Measurements from ENCODE around the gene PNPO. TPM values are rescaled to one million over a fixed set of nuclear protein-coding genes. Genes with fewer than 3 reads are reported as not detected.

PNPO gene
- total RNA-seq, 1 donor from 2014 or later = 9.1 TPM

DNA sequence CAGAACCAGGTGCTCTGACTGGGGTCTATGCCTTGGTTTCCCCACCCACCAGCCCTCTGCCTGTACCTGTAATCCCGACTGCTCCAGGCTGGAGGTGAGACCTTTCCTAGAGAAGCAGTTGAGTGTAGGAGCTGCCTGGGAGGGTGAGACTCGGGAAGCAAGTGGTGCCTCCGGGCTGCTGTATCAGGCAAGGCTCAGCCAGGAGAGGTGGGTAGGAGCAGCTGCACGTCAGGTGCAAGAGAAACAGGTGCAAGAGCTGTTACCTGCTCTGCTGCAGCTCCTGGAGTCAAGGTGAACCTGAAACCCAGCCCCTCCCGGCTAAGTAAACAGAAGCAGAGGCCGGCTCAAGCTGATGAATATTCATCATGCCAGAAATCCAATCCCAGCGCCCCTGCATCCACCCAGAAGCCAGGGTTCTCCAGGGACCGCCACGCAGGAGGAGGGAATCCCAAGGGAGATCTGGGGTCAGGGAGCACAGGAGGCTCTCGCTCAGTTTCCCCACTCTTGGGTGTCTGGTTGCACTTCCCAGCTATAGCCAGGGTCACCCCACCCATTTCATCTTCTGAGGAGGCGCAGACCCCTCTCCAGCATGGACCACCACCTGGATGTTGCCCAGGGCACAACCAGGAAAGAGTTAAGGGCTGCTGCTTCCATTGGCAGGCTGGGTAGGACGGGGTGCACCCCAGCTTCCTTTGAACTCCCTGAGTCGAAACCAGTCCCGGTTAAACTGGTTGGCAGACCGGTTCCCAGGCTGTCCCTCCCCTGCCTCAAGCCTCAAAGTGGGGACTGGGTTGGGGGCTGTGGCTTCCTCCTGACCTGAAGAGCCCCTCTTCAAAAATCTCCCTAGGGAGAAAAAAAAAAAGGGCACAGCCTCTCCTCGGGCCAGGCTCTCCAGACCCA lies 16.5 kb downstream of the PNPO start, which contains the start of gene PRR15L:
PRR15L (minus strand) TSS at position 293 of the 900 bp plus-strand sequence. CDS start 4,649 bp downstream, outside the sequence.
- Mint-ChIP-seq H3K27me3 (ENCODE audit: insufficient read depth, low read depth) (peaks cover 11% of the 10 kb centered on the region), H3K36me3 (no peaks in the 10 kb centered on the region), H3K27ac (no peak within 1 kb of the TSS), H3K4me3 (no peak within 1 kb of the TSS), H3K4me1 (peaks cover 2% of the 10 kb centered on the region), H3K9me3 (no peaks in the 10 kb centered on the region)
- no peaks in the 10 kb centered on the region for H3K9me3 ChIP-seq (ENCODE audit: low read depth)
- TF ChIP-seq EZH2 (IDR thresholded peaks at IDR 0.05) = no peak
- TF ChIP-seq EZH2phosphoT487 (IDR thresholded peaks at IDR 0.05) = no peak
- H3K27me3 ChIP-seq = peaks cover 6% of the 10 kb centered on the region
- H3K4me2 ChIP-seq = peak within 1 kb of the TSS; percentile 38
- DNase-seq (ENCODE audit: low spot score) = no peak
- no peaks in the 10 kb centered on the region for H4K20me1 ChIP-seq (ENCODE audit: low read depth)
- no peaks in the 10 kb centered on the region for H3F3A ChIP-seq (ENCODE audit: low read depth)
- peaks cover 12% of the 10 kb centered on the region for H3K4me1 ChIP-seq
- H3K9ac ChIP-seq = no peak within 1 kb of the TSS
- no peak within 1 kb of the TSS for H2AFZ ChIP-seq (replicated peaks)
- no peak within 1 kb of the TSS for H3K4me3 ChIP-seq
- H3K79me2 ChIP-seq (ENCODE audit: low read depth) = no peaks in the 10 kb centered on the region
- no peaks in the 10 kb centered on the region for H3K36me3 ChIP-seq
- H3K27ac ChIP-seq = no peak within 1 kb of the TSS

- peaks cover 10% of the 10 kb centered on the region for H3K27me3 Mint-ChIP-seq (ENCODE audit: insufficient read depth, low read depth)
- H3K9me3 ChIP-seq (ENCODE audit: low read depth) = no peaks in the 10 kb centered on the region
- TF ChIP-seq EZH2phosphoT487 (IDR thresholded peaks at IDR 0.05) (no peak), EZH2 (IDR thresholded peaks at IDR 0.05) (no peak)
- TF ChIP-seq, protein P1, sequence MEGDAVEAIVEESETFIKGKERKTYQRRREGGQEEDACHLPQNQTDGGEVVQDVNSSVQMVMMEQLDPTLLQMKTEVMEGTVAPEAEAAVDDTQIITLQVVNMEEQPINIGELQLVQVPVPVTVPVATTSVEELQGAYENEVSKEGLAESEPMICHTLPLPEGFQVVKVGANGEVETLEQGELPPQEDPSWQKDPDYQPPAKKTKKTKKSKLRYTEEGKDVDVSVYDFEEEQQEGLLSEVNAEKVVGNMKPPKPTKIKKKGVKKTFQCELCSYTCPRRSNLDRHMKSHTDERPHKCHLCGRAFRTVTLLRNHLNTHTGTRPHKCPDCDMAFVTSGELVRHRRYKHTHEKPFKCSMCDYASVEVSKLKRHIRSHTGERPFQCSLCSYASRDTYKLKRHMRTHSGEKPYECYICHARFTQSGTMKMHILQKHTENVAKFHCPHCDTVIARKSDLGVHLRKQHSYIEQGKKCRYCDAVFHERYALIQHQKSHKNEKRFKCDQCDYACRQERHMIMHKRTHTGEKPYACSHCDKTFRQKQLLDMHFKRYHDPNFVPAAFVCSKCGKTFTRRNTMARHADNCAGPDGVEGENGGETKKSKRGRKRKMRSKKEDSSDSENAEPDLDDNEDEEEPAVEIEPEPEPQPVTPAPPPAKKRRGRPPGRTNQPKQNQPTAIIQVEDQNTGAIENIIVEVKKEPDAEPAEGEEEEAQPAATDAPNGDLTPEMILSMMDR (IDR thresholded peaks at IDR 0.05) = no peak
- H3K36me3 Mint-ChIP-seq = no peaks in the 10 kb centered on the region
- no peak overlapping the region for H3K9ac ChIP-seq
- no peak overlapping the region for H3K4me3 ChIP-seq
- peaks cover 12% of the 10 kb centered on the region for H3K4me1 ChIP-seq
- no peaks in the 10 kb centered on the region for H3K4me1 Mint-ChIP-seq
- no peak overlapping the region for H3K4me2 ChIP-seq
- no peaks in the 10 kb centered on the region for H3K79me2 ChIP-seq (ENCODE audit: low read depth)
- H3K36me3 ChIP-seq = no peaks in the 10 kb centered on the region
- H2AFZ ChIP-seq (replicated peaks) = no peak overlapping the region
- peaks cover 6% of the 10 kb centered on the region for H3K27me3 ChIP-seq
- no peak overlapping the region for H3K27ac ChIP-seq
- H4K20me1 ChIP-seq (ENCODE audit: low read depth) = no peaks in the 10 kb centered on the region
- H3K27ac Mint-ChIP-seq = no peak overlapping the region
- H3K9me3 Mint-ChIP-seq = no peaks in the 10 kb centered on the region
- H3F3A ChIP-seq (ENCODE audit: low read depth) = no peaks in the 10 kb centered on the region
- H3K4me3 Mint-ChIP-seq = no peak overlapping the region
- DNase-seq (ENCODE audit: low spot score) = no peak
Observed at GRCh38 chr17:47959825-47960655, 18.7 kb downstream of the PNPO start.

- Histone ChIP-seq H3K9ac (no peak overlapping the region), H3K27ac (no peak overlapping the region), H3K4me1 (peaks cover 12% of the 10 kb centered on the region), H3K4me2 (no peak overlapping the region), H3F3A (ENCODE audit: low read depth) (no peaks in the 10 kb centered on the region), H3K79me2 (ENCODE audit: low read depth) (no peaks in the 10 kb centered on the region), H3K4me3 (no peak overlapping the region), H4K20me1 (ENCODE audit: low read depth) (no peaks in the 10 kb centered on the region), H3K36me3 (no peaks in the 10 kb centered on the region), H3K27me3 (peaks cover 6% of the 10 kb centered on the region), H2AFZ (replicated peaks) (no peak overlapping the region), H3K9me3 (ENCODE audit: low read depth) (no peaks in the 10 kb centered on the region)
- Mint-ChIP-seq H3K4me3 (no peak overlapping the region), H3K4me1 (no peaks in the 10 kb centered on the region), H3K27me3 (ENCODE audit: insufficient read depth, low read depth) (peaks cover 8% of the 10 kb centered on the region), H3K9me3 (no peaks in the 10 kb centered on the region), H3K36me3 (no peaks in the 10 kb centered on the region), H3K27ac (no peak overlapping the region)
- TF ChIP-seq, protein P1 (IDR thresholded peaks at IDR 0.05) = no peak
- TF ChIP-seq EZH2 (IDR thresholded peaks at IDR 0.05) = no peak
- no peak for TF ChIP-seq EZH2phosphoT487 (IDR thresholded peaks at IDR 0.05)
- no peak for DNase-seq (ENCODE audit: low spot score)
Observed at GRCh38 chr17:47961406-47961805, 20.0 kb downstream of the PNPO start.
